HPDE6-E6E7 (cell line): ENCODE data around the gene TLX2.

Source experiments
- DNase-seq: peaks from one replicate; pipeline ENCODE4 v3.0.0; 2011; ENCODE audit warnings: missing footprints; ENCODE audit errors: extremely low spot score

TLX2 gene

GRCh38 chr2:74496997-74497776 is 17.1 kb upstream of the TLX2 start:
- no peak for DNase-seq

GRCh38 chr2:74497777-74498499 is 16.3 kb upstream of the TLX2 start:
- no peak for DNase-seq

- DNase-seq = no peak
Observed at GRCh38 chr2:74498500-74499266, 15.6 kb upstream of the TLX2 start.

GRCh38 chr2:74499267-74499939 is 14.8 kb upstream of the TLX2 start, which contains the start of gene LBX2:
LBX2 (minus strand) TSS chr2:74499603; CDS start chr2:74499537, 66 bp downstream.
- DNase-seq = no peak

GRCh38 chr2:74499940-74500577 is 14.2 kb upstream of the TLX2 start:
- DNase-seq = no peak

GRCh38 chr2:74500578-74500946 is 13.7 kb upstream of the TLX2 start:
- no peak for DNase-seq

- DNase-seq = no peak
Observed at GRCh38 chr2:74501335-74502071, 12.7 kb upstream of the TLX2 start.

GRCh38 chr2:74502147-74502719 is 12.0 kb upstream of the TLX2 start:
- DNase-seq = no peak

GRCh38 chr2:74502720-74503505 is 11.3 kb upstream of the TLX2 start:
- no peak for DNase-seq

- DNase-seq = no peak
Observed at GRCh38 chr2:74503506-74504475, 10.5 kb upstream of the TLX2 start.

GRCh38 chr2:74504591-74504990 is 9.7 kb upstream of the TLX2 start:
- no peak for DNase-seq

- no peak for DNase-seq
Observed at GRCh38 chr2:74505448-74506246, 8.6 kb upstream of the TLX2 start.

GRCh38 chr2:74507145-74507925 is 6.9 kb upstream of the TLX2 start, which contains the start of gene PCGF1:
PCGF1 (minus strand) TSS chr2:74507695; CDS start chr2:74507668, 27 bp downstream.
- peak; percentile 93 for DNase-seq

- DNase-seq = no peak
Observed at GRCh38 chr2:74507926-74508520, 6.2 kb upstream of the TLX2 start.

GRCh38 chr2:74510272-74510671 is 4.0 kb upstream of the TLX2 start:
- DNase-seq = no peak
